SK-N-SH treated with all-trans-retinoic acid at 6 μM for 48 hours (cell line): ENCODE data around the gene MAPK10.

Experiments
- ATAC-seq: fragments of 200-7000 bp; cut with Tn5 transposase; 3 replicates; pipeline ENCODE4 v1.9.1; 2020; ENCODE audit warnings: mild to moderate bottlenecking, moderate library complexity
- ARNTL ChIP-seq: fragments of 450-650 bp; formaldehyde crosslinking; IDR thresholded peaks from 2 replicates; pipeline ENCODE4 v1.5.0; 2020; ENCODE audit warnings: low read depth, mild to moderate bottlenecking, moderate library complexity, borderline replicate concordance
- BACH2 ChIP-seq: fragments of 250-450 bp; sonication (Bioruptor Pico); IDR thresholded peaks from 2 replicates; pipeline ENCODE4 v1.9.0; 2021; ENCODE audit warnings: mild to moderate bottlenecking, borderline replicate concordance
- CSDC2 ChIP-seq: fragments of 250-450 bp; sonication (Bioruptor Pico); IDR thresholded peaks from 2 replicates; pipeline ENCODE4 v1.5.0; 2020; ENCODE audit warnings: mild to moderate bottlenecking, moderate library complexity
- ESRRG ChIP-seq: fragments of 250-450 bp; sonication (Bioruptor Pico); IDR thresholded peaks from 2 replicates; pipeline ENCODE4 v1.6.1; 2021; ENCODE audit warnings: mild to moderate bottlenecking
- GLIS3 ChIP-seq: fragments of 250-450 bp; sonication (Bioruptor Pico); IDR thresholded peaks from 2 replicates; pipeline ENCODE4 v1.5.0; 2020; ENCODE audit warnings: mild to moderate bottlenecking, moderate library complexity
- ISL1 ChIP-seq: fragments of 250-450 bp; sonication (Bioruptor Pico); IDR thresholded peaks from 2 replicates; pipeline ENCODE4 v2.1.2; 2022; ENCODE audit warnings: mild to moderate bottlenecking, moderate library complexity
- RARB ChIP-seq: fragments of 250-450 bp; sonication (Bioruptor Pico); IDR thresholded peaks from 2 replicates; pipeline ENCODE4 v1.8.0; 2021; ENCODE audit warnings: mild to moderate bottlenecking, moderate library complexity
- SNAI2 ChIP-seq: fragments of 250-450 bp; sonication (Bioruptor Pico); IDR thresholded peaks from 2 replicates; pipeline ENCODE4 v1.5.0; 2020; ENCODE audit warnings: mild to moderate bottlenecking, moderate library complexity
- TCF4 ChIP-seq: fragments of 250-450 bp; sonication (Bioruptor Pico); IDR thresholded peaks from 2 replicates; pipeline ENCODE4 v1.8.0; 2021; ENCODE audit warnings: mild to moderate bottlenecking, moderate library complexity, borderline replicate concordance
- TOX ChIP-seq: fragments of 250-450 bp; sonication (Bioruptor Pico); IDR thresholded peaks from 2 replicates; pipeline ENCODE4 v1.8.0; 2021; ENCODE audit warnings: mild to moderate bottlenecking, moderate library complexity, borderline replicate concordance
- ZC3H10 ChIP-seq: fragments of 250-450 bp; sonication (Bioruptor Pico); IDR thresholded peaks from 2 replicates; pipeline ENCODE4 v1.5.1; 2021; ENCODE audit warnings: mild to moderate bottlenecking, moderate library complexity
- ZFP3 ChIP-seq: fragments of 250-450 bp; sonication (Bioruptor Pico); IDR thresholded peaks from 2 replicates; pipeline ENCODE4 v1.5.0; 2020; ENCODE audit warnings: mild to moderate bottlenecking, moderate library complexity
- ZFP30 ChIP-seq: fragments of 450-650 bp; formaldehyde crosslinking; IDR thresholded peaks from 2 replicates; pipeline ENCODE4 v1.5.0; 2022; ENCODE audit warnings: mild to moderate bottlenecking, moderate library complexity
- ZNF565 ChIP-seq: fragments of 450-650 bp; formaldehyde crosslinking; conservative IDR thresholded peaks from 2 replicates; pipeline ENCODE4 v1.5.0; 2020; ENCODE audit warnings: low read depth, mild to moderate bottlenecking, moderate library complexity
- ZNF70 ChIP-seq: fragments of 450-650 bp; formaldehyde crosslinking; IDR thresholded peaks from 2 replicates; pipeline ENCODE4 v1.5.0; 2020; ENCODE audit warnings: mild to moderate bottlenecking, moderate library complexity
- ZNF8 ChIP-seq: fragments of 450-650 bp; formaldehyde crosslinking; IDR thresholded peaks from 2 replicates; pipeline ENCODE4 v1.5.0; 2020; ENCODE audit warnings: mild to moderate bottlenecking, moderate library complexity
- TF ChIP-seq, protein P1 (sequence below): fragments of 250-450 bp; sonication (Bioruptor Pico); IDR thresholded peaks from 2 replicates; pipeline ENCODE4 v1.5.1; 2020; ENCODE audit warnings: low read depth, mild to moderate bottlenecking, moderate library complexity
- TF ChIP-seq, protein P2 (sequence below): fragments of 250-450 bp; sonication (Bioruptor Pico); IDR thresholded peaks from 2 replicates; pipeline ENCODE4 v1.5.0; 2020; ENCODE audit warnings: mild to moderate bottlenecking, moderate library complexity
- TF ChIP-seq, protein P3 (sequence below): fragments of 250-450 bp; sonication (Bioruptor Pico); IDR thresholded peaks from 2 replicates; pipeline ENCODE4 v1.5.1; 2021; ENCODE audit warnings: mild to moderate bottlenecking, moderate library complexity
- TF ChIP-seq, protein P4 (sequence below): fragments of 250-450 bp; sonication (Bioruptor Pico); IDR thresholded peaks from 2 replicates; pipeline ENCODE4 v1.8.0; 2020; ENCODE audit warnings: mild to moderate bottlenecking, moderate library complexity, borderline replicate concordance

Gene MAPK10

DNA sequence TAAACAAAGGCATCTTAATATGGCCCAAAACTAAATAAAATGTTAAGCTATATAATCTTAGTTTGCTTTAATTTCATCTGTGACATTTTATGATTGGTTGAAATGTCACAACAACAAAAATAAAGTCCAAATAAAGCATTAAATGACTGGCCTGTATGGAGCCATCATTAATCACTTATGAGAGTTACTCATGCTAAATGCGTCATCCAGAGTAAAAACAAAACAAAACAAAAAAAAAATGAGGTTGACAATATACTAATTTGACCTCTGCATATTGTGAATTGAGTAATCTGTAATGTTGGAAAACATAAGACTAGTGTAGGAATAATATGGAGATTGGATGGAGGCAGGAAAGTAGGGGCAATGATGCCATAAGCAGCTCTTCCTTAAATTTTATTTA lies 139.7 kb downstream of the MAPK10 start:
- ATAC-seq = no peak
- TF ChIP-seq ZC3H10 (CRISPR knock-in tag) (0 out of 2 replicates have a peak, but pooled peaks have one; percentile 23), TCF4 (CRISPR knock-in tag) (no peak), ISL1 (CRISPR knock-in tag) (peak; percentile 84), CSDC2 (no peak), TOX (CRISPR knock-in tag) (peak; percentile 72; the same call in 1 of the 2 replicates), ZFP3 (CRISPR knock-in tag) (no peak)

DNA sequence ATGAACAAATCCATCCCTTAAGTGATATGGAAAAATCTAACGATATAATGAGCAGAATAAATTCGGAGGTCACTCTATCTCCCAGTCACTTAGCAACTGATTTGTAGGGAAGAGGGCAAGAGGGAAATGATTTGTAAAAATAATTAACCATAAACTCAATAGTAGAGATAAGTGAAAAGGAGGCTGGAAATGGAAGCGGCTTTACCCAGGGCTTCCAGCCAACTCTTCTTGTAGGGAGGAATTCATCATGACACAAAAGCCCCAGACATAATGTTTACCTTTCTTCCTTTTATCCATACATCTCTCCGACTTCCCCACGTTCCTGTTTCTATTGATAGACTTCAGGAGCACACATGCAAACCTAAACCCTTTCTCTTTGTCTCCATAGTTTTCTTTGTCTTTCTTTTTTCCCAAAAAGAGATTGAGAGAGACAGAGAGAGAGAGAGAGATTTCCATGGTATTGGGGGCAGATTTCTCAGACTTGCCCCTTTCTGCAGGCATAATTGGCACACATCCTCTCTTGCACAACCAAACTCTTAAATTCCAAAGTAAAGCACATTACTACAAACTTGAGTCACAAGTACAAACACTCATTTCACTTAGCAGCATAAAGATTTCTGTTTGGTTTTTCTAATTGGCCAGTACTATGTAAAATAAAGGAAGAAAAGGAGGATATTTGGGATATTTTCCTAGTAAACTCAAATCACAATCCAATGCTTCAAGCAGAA lies 140.9 kb downstream of the MAPK10 start:
- TF ChIP-seq ZFP30 (CRISPR knock-in tag) (no peak), RARB (no peak), GLIS3 (CRISPR knock-in tag) (peak; percentile 68), ARNTL (CRISPR knock-in tag) (no peak), ZNF70 (CRISPR knock-in tag) (peak; percentile 84), TOX (CRISPR knock-in tag) (no peak), ZNF8 (no peak), ZFP3 (CRISPR knock-in tag) (0 out of 2 replicates have a peak, but pooled peaks have one; percentile 29), ISL1 (CRISPR knock-in tag) (peak; percentile 89), ZNF565 (no peak), TCF4 (CRISPR knock-in tag) (0 out of 2 replicates have a peak, but pooled peaks have one; percentile 31)
- TF ChIP-seq, protein P1, sequence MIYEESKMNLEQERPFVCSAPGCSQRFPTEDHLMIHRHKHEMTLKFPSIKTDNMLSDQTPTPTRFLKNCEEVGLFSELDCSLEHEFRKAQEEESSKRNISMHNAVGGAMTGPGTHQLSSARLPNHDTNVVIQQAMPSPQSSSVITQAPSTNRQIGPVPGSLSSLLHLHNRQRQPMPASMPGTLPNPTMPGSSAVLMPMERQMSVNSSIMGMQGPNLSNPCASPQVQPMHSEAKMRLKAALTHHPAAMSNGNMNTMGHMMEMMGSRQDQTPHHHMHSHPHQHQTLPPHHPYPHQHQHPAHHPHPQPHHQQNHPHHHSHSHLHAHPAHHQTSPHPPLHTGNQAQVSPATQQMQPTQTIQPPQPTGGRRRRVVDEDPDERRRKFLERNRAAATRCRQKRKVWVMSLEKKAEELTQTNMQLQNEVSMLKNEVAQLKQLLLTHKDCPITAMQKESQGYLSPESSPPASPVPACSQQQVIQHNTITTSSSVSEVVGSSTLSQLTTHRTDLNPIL = peak; percentile 30; the same call in 1 of the 2 replicates
- TF ChIP-seq, protein P2, sequence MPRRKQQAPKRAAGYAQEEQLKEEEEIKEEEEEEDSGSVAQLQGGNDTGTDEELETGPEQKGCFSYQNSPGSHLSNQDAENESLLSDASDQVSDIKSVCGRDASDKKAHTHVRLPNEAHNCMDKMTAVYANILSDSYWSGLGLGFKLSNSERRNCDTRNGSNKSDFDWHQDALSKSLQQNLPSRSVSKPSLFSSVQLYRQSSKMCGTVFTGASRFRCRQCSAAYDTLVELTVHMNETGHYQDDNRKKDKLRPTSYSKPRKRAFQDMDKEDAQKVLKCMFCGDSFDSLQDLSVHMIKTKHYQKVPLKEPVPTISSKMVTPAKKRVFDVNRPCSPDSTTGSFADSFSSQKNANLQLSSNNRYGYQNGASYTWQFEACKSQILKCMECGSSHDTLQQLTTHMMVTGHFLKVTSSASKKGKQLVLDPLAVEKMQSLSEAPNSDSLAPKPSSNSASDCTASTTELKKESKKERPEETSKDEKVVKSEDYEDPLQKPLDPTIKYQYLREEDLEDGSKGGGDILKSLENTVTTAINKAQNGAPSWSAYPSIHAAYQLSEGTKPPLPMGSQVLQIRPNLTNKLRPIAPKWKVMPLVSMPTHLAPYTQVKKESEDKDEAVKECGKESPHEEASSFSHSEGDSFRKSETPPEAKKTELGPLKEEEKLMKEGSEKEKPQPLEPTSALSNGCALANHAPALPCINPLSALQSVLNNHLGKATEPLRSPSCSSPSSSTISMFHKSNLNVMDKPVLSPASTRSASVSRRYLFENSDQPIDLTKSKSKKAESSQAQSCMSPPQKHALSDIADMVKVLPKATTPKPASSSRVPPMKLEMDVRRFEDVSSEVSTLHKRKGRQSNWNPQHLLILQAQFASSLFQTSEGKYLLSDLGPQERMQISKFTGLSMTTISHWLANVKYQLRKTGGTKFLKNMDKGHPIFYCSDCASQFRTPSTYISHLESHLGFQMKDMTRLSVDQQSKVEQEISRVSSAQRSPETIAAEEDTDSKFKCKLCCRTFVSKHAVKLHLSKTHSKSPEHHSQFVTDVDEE (CRISPR knock-in tag) = no peak
- TF ChIP-seq, protein P3, sequence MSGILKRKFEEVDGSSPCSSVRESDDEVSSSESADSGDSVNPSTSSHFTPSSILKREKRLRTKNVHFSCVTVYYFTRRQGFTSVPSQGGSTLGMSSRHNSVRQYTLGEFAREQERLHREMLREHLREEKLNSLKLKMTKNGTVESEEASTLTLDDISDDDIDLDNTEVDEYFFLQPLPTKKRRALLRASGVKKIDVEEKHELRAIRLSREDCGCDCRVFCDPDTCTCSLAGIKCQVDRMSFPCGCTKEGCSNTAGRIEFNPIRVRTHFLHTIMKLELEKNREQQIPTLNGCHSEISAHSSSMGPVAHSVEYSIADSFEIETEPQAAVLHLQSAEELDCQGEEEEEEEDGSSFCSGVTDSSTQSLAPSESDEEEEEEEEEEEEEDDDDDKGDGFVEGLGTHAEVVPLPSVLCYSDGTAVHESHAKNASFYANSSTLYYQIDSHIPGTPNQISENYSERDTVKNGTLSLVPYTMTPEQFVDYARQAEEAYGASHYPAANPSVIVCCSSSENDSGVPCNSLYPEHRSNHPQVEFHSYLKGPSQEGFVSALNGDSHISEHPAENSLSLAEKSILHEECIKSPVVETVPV (CRISPR knock-in tag) = peak; percentile 63; the same call in 1 of the 2 replicates
- TF ChIP-seq, all 23 proteins: peak for 7
- peak; percentile 30; the same call in 2 of the 3 replicates for ATAC-seq

DNA sequence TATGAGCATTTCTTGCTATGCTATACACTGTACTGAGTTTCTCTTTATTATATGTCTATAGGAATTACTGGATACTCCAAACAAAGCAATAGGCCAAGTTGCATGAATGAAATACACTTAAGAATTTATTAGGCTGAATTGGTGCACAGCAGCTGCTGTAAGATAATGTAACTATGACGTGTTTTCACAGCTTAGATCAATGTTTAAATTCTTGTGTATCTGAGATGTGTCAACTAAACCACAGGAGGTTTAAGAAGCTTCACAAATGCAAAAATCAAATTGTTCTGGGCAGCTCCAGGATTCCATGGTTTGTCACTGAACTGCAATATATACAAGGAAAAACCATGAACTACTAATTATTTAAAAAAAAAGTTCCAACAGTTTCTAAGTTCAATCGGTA lies 156.7 kb downstream of the MAPK10 start:
- no peak for ATAC-seq
- no peak for TF ChIP-seq TCF4 (CRISPR knock-in tag)
- no peak for TF ChIP-seq SNAI2 (CRISPR knock-in tag)
- no peak for TF ChIP-seq TOX (CRISPR knock-in tag)
- no peak for TF ChIP-seq ISL1 (CRISPR knock-in tag)
- no peak for TF ChIP-seq ZNF8
- TF ChIP-seq, protein P4, sequence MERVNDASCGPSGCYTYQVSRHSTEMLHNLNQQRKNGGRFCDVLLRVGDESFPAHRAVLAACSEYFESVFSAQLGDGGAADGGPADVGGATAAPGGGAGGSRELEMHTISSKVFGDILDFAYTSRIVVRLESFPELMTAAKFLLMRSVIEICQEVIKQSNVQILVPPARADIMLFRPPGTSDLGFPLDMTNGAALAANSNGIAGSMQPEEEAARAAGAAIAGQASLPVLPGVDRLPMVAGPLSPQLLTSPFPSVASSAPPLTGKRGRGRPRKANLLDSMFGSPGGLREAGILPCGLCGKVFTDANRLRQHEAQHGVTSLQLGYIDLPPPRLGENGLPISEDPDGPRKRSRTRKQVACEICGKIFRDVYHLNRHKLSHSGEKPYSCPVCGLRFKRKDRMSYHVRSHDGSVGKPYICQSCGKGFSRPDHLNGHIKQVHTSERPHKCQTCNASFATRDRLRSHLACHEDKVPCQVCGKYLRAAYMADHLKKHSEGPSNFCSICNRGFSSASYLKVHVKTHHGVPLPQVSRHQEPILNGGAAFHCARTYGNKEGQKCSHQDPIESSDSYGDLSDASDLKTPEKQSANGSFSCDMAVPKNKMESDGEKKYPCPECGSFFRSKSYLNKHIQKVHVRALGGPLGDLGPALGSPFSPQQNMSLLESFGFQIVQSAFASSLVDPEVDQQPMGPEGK (CRISPR knock-in tag) = no peak
- no peak for TF ChIP-seq CSDC2
- no peak for TF ChIP-seq BACH2 (CRISPR knock-in tag)
- TF ChIP-seq ARNTL (CRISPR knock-in tag) = no peak
- TF ChIP-seq ZFP30 (CRISPR knock-in tag) = no peak
- no peak for TF ChIP-seq ZNF70 (CRISPR knock-in tag)
- no peak for TF ChIP-seq ZNF565
- TF ChIP-seq ESRRG (CRISPR knock-in tag) = no peak
- TF ChIP-seq ZC3H10 (CRISPR knock-in tag) = no peak
- no peak for TF ChIP-seq ZFP3 (CRISPR knock-in tag)
